ENCODE results near the gene JADE2.

- TF ChIP-seq CTCF (IDR thresholded peaks at IDR 0.05) = no peak
- no peak for TF ChIP-seq POLR2A (IDR thresholded peaks at IDR 0.05)
- TF ChIP-seq POLR2AphosphoS5 (IDR thresholded peaks at IDR 0.05) = no peak
- no peak for TF ChIP-seq EP300 (IDR thresholded peaks at IDR 0.05)
Measured at GRCh38 chr5:134570365-134570758, 44.9 kb downstream of the JADE2 start.

Data from stomach (tissue), 4 donors.